GM06990 (cell line): ENCODE data around the gene AFAP1L1.

Experiments
- DNase-seq: peaks from one replicate; pipeline ENCODE4 v3.0.0-alpha.2; 2011; ENCODE audit not compliant: insufficient read length; ENCODE audit errors: extremely low read depth
- H3K27me3 ChIP-seq: replicated peaks from 2 replicates; pipeline ENCODE4 v1.6.0; 2011; ENCODE audit warnings: low read length; ENCODE audit not compliant: control insufficient read depth, insufficient read depth
- H3K36me3 ChIP-seq: 2 replicates; pipeline ENCODE4 v1.5.1; 2011; ENCODE audit warnings: low read length; ENCODE audit not compliant: control insufficient read depth, insufficient read depth
- H3K4me3 ChIP-seq: replicated peaks from 2 replicates; pipeline ENCODE4 v1.5.1; 2011; ENCODE audit warnings: low read depth, mild to moderate bottlenecking, control low read depth, low read length
- CTCF ChIP-seq: IDR thresholded peaks from 2 replicates; pipeline ENCODE4 v1.5.1; 2011; ENCODE audit warnings: low read length, control low read depth, mild to moderate bottlenecking, inconsistent platforms; ENCODE audit not compliant: insufficient read depth, poor library complexity, severe bottlenecking

Gene AFAP1L1

DNA sequence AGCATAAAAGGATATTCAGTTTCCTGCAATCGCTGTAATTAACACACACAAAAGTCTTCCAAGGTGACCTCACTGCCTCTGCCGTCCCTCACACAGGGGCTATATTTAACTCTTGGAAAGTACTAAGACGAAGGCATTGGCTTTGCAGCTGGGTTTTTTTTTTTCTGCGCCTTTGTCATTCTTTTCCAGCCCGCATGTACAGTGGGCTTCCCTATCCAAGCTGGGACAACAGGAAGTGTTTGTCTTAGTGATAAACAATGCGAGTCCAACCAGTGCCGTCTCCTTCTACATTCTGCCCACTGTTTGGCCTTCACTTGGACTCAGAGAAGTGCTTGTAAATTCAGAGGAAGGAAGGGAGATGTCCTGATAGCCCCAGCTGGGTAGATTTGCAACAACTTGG lies 17.6 kb downstream of the AFAP1L1 start:
- H3K36me3 ChIP-seq: no peaks in the 10 kb centered on the region
- H3K27me3 ChIP-seq: no peaks in the 10 kb centered on the region
- TF ChIP-seq CTCF: no peak
- DNase-seq: no peak
- H3K4me3 ChIP-seq: no peak overlapping the region

GRCh38 chr5:149294872-149295829 lies 23.5 kb downstream of the AFAP1L1 start:
- Histone ChIP-seq H3K27me3 (no peaks in the 10 kb centered on the region; the same call in 1 of the 2 replicates), H3K36me3 (no peaks in the 10 kb centered on the region), H3K4me3 (no peak overlapping the region)
- no peak for TF ChIP-seq CTCF
- DNase-seq: no peak

DNA sequence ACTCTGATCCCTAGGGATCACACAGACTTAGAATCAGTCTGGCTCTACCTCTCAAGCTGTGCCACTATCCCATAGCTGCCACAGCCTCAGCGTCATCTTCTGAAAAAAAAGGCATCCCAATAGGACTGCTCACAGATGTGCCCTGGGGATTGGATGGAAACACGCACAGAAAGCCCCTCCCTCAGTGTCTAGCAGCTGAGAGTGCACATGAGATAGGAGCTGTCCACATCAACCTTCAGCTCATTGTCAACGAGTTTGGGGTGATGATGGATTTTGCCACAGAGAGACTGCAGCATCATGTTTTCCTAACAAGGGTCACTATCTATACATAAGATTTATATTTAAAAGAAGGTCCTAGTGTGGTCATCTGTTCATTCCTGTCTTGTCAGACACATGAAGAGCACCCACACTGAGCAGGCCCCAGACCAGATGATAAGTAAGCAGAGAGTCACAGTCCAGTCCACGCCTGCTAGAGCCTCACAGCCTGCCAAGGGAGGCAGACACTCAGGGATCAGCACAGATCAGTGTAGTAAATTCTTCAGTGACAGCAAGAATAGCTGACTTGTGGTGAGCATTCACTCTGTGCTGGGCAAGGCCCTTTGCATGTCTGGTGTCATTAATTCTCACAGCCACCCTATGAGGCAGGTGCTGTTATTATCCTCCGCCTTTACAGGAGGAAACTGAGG lies 25.8 kb downstream of the AFAP1L1 start:
- H3K36me3 ChIP-seq: no peaks in the 10 kb centered on the region
- DNase-seq: no peak
- no peak overlapping the region for H3K4me3 ChIP-seq
- no peak for TF ChIP-seq CTCF
- peaks cover 2% of the 10 kb centered on the region for H3K27me3 ChIP-seq

- TF ChIP-seq CTCF: no peak
- Histone ChIP-seq H3K27me3 (peaks cover 2% of the 10 kb centered on the region), H3K4me3 (no peak overlapping the region), H3K36me3 (no peaks in the 10 kb centered on the region)
- no peak for DNase-seq
Observed at GRCh38 chr5:149298163-149298562, 26.5 kb downstream of the AFAP1L1 start.

- Histone ChIP-seq H3K4me3 (no peak overlapping the region), H3K27me3 (peaks cover 2% of the 10 kb centered on the region), H3K36me3 (no peaks in the 10 kb centered on the region)
- TF ChIP-seq CTCF: no peak
- DNase-seq: no peak
Observed at GRCh38 chr5:149298842-149299404, 27.3 kb downstream of the AFAP1L1 start.
